NCI-H1436 (cell line): Measurements from ENCODE around the gene HS1BP3.

Source experiments
- DNase-seq: peaks from one replicate; lab custom pipeline; 2025; lab: John Stamatoyannopoulos, UW

Gene HS1BP3

DNA sequence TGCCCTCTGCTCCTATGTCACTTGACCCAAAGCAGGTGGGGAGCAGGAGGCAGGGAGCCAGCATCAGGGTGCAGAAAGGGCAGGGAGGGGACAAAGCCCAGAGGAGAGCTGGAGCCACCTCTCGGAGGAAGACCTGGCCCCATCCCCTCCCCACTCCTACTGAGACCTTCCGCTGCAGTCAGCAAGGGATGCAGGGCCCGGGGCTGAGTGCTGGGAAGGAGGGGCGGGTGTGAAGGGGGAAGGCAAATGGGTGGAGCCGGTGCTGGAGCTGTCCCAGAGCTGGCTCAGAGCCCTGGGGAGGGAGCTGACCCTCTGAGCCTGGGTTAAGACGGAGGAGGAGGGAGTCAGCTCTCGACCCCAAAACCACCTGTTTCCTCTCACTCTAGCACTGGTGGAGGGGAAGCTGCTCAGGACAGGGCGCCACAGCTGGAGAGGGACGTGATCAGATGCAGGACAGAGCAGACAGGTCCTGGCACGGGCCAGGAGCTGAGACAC is 33.8 kb downstream of the HS1BP3 start:
- DNase-seq: no peak

DNA sequence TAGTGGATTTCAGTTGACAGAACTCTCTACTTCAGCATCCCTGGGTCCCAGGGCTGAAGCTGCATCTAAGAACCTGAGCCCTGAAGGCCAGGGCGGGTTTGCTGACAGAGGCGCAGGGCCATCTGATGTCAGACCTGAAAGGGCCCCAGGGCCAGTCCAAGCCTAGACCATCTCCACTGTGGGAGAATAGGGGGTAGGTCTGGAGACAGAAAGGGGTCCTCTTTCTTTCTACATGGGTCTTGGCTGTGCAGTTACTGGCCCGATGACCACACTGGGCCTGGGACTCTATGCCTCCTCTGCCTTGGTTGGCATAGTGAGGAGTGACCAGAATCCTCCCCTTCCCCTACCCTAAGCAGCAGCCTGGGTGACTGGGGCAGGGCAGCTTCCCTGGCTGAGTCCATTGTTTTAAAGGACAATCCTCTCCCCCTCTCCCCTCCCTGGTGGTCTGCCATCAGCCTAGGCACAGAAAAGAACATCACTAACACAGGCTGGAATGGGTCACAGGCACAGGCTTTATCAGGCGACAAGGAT is 34.5 kb downstream of the HS1BP3 start:
- no peak for DNase-seq

DNA sequence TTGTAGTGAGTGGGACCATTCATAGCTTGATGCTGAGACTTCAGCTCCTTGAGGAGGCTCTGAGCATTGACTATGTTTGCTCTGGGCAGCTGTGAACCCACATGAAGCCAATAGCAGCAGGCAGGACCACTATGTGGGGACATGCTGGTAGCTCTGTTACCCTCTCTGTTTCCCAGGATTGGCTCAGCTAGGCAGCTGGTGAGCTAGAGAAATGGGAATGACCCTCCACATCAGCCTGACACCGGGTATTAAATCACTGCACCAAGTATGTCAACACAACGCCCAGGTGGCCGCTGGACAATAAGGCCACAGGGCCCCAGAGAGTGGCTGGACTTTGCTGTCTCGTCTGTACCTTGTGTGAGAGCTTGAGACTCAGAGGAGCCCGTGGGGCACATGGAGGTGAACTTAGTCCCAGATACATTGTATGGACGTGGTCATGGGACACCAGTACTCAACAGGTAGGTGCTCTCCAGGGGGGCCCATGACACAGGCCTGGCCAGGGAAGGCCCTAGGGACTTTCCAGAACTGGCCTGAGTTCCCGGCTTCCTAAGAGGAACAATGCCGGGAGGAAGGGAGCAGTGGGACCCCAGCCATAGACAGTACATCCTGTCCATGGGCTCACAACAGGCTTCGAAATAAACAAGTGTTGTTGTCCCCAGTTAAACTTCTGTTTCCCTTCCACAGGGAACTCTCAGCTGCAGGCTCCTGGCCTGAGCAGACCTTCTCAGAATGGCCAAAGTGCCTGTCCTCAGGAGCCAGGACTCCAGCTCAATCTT is 35.2 kb downstream of the HS1BP3 start:
- no peak for DNase-seq

- DNase-seq: no peak
Measured at GRCh38 chr2:20615068-20615465, 35.8 kb downstream of the HS1BP3 start.

- DNase-seq: no peak
Measured at GRCh38 chr2:20614201-20615067, 36.5 kb downstream of the HS1BP3 start.

- DNase-seq: no peak
Measured at GRCh38 chr2:20612925-20613916, 37.7 kb downstream of the HS1BP3 start.

DNA sequence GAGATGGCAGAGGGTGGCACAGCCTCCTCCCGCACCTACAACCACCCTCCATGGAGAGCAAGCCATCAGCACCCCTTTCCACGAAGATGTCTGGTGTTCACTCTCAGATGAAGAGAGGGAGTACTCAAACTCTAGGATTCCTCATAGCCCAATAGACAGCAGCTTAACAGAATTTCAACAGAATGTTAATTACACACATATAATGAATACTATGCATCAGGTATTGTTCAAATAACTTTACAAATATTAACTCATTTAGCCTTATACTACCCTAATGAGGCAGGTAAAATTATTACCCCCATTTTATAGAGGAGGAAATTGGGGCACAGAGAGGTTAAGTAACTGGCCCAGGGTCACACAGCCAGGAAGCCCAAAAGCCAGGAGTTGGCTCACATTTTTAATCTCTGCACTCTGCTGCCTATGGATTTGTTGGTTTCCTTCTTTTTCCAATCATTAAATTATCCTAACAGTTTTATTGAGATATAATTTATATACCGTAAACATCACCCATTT is 39.0 kb downstream of the HS1BP3 start:
- no peak for DNase-seq

- no peak for DNase-seq
Measured at GRCh38 chr2:20611077-20611843, 39.6 kb downstream of the HS1BP3 start.

GRCh38 chr2:20609995-20610357 is 40.9 kb downstream of the HS1BP3 start:
- DNase-seq: no peak

DNA sequence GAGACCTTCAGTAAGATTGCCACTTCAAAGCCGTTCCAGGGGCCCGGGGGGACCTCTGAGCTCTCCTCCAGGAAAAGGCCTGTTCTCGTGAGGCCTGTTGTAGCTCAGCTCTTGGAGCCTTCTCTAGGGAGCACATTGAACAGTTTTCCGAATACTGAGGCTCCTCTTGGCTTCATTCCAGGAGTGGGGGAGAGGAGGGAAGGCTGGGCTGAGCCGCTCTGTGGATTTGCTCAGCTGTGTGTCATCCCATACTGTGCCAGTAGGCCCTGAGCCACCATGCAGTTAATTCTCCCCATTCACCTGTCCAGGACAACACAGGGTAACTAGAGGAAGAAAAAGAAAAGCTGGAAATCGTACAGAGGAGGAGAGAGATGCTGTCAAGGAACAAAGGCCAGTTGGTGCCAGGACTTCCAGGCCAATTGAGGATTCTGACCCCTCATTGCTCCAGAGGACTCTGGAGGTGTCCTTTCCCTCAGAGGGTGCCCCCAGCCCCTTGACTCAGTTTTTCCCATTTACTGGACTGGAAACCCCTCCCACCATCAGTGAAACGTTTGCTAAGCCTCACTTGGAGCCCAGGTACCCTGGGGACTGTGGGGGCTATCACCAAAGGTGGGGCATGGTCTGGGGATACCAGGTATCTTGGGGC is 41.4 kb downstream of the HS1BP3 start:
- peak; percentile 63 for DNase-seq

- no peak for DNase-seq
Measured at GRCh38 chr2:20608666-20609348, 42.1 kb downstream of the HS1BP3 start.

DNA sequence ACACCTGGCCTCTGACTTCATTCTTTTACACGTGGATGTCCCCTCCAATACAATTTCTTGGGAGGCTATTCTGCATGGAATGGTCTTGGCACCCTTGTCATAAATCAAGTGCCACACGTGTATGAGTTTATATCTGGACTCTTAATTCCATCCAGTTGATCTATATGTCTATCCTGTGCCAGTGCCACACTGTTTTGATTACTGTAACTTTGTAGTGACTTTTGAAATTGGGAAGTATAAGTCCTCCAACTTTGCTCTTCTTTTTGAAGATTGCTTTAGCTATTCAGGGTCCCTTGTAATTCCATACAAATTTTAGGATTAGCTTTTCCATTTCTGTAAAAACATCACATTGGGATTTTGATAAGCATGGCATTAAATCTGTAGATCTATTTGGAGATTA is 43.5 kb downstream of the HS1BP3 start:
- DNase-seq: no peak

DNA sequence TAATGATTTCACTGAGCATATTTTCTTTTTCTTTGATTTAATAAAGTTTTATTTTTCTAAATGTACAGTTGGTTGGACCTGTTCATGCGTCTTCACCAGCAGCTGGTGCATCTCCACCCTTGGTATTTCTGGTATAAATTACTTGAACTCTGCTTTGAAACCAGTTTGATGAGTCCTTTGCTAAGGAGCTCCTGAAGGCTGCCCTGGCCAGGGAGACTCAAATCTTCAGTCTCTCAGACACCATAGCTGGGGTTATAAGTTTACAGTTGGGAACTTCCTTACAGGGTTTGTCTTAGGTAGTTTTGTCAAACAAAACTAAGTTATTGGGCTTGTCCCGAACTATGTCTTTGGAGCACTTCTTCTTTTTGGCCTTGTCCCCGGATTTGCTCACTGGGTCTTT is 44.7 kb downstream of the HS1BP3 start:
- DNase-seq: no peak

- no peak for DNase-seq
Measured at GRCh38 chr2:20604951-20605381, 45.9 kb downstream of the HS1BP3 start.

- no peak for DNase-seq
Measured at GRCh38 chr2:20604401-20604911, 46.4 kb downstream of the HS1BP3 start.

- no peak for DNase-seq
Measured at GRCh38 chr2:20603791-20604190, 47.1 kb downstream of the HS1BP3 start.

- DNase-seq: no peak
Measured at GRCh38 chr2:20602803-20603202, 48.1 kb downstream of the HS1BP3 start.

- DNase-seq: no peak
Measured at GRCh38 chr2:20600756-20601325, 50.1 kb downstream of the HS1BP3 start.
